Measurements from ENCODE around the gene HNRNPL. TPM values are rescaled to one million over a fixed set of nuclear protein-coding genes. Genes with fewer than 3 reads are reported as not detected.
"Not testable (repeated sequence)": the region's sequence is repeated elsewhere in the genome, so short reads cannot be mapped to it uniquely, and the experiment has no call there.

The HNRNPL gene
- total and polyA plus RNA-seq, 5 donors from 2014 or later = 66.3 to 503 (median 89.9) TPM

DNA sequence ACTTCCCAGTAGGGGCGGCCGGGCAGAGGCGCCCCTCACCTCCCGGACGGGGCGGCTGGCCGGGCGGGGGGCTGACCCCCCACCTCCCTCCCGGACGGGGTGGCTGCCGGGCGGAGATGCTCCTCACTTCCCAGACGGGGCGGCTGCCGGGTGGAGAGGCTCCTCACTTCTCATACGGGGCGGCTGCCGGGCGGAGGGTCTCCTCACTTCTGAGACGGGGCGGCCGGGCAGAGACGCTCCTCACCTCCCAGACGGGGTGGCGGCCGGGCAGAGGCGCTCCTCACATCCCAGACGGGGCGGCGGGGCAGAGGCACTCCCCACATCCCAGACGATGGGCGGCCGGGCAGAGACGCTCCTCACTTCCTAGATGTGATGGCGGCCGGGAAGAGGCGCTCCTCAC is 6.0 kb upstream of the HNRNPL start:
- ATAC-seq (ENCODE audit: low read depth in 2 of 2); H3K4me3 ChIP-seq (ENCODE audit: low read depth, low read length); H3K9me3 Mint-ChIP-seq; H3K27me3 Mint-ChIP-seq; H3K27ac ChIP-seq (ENCODE audit: insufficient read depth, low read length, poor library complexity, severe bottlenecking); H3K27ac Mint-ChIP-seq; H3K4me3 Mint-ChIP-seq; H3K36me3 ChIP-seq (ENCODE audit: control insufficient read depth, insufficient read depth, low read length); H3K27me3 ChIP-seq (ENCODE audit: control insufficient read depth, insufficient read depth, low read length); H3K9me3 ChIP-seq (ENCODE audit: control insufficient read depth in 2 of 2, low read length in 2 of 2); H3K36me3 Mint-ChIP-seq; DNase-seq: not testable (repeated sequence)
- H3K4me1 Mint-ChIP-seq = peaks cover 1 to 42% (median 15%) of the 10 kb centered on the region in 4 donors
- peaks cover 31% of the 10 kb centered on the region for H3K4me1 ChIP-seq (ENCODE audit: control insufficient read depth, insufficient read depth, low read length, poor library complexity, severe bottlenecking)

GRCh38 chr19:38854961-38855360 is 5.2 kb upstream of the HNRNPL start:
- DNase-seq; H3K36me3 Mint-ChIP-seq; H3K9me3 Mint-ChIP-seq; H3K4me3 ChIP-seq (ENCODE audit: low read depth, low read length); ATAC-seq (ENCODE audit: low read depth in 2 of 2); H3K27ac Mint-ChIP-seq; H3K9me3 ChIP-seq (ENCODE audit: control insufficient read depth in 2 of 2, low read length in 2 of 2); H3K27me3 ChIP-seq (ENCODE audit: control insufficient read depth, insufficient read depth, low read length); H3K36me3 ChIP-seq (ENCODE audit: control insufficient read depth, insufficient read depth, low read length); H3K27me3 Mint-ChIP-seq; H3K27ac ChIP-seq (ENCODE audit: insufficient read depth, low read length, poor library complexity, severe bottlenecking): not testable (repeated sequence)
- peaks cover 0 to 43% (median 16%) of the 10 kb centered on the region in 4 donors for H3K4me1 Mint-ChIP-seq
- H3K4me3 Mint-ChIP-seq = peak overlapping the region in 1 of 4 donors; percentile 59
- H3K4me1 ChIP-seq (ENCODE audit: control insufficient read depth, insufficient read depth, low read length, poor library complexity, severe bottlenecking) = peaks cover 34% of the 10 kb centered on the region

- H3K9me3 ChIP-seq (ENCODE audit: control insufficient read depth in 2 of 2, low read length in 2 of 2) = no peaks in the 10 kb centered on the region
- H3K4me1 ChIP-seq (ENCODE audit: control insufficient read depth, insufficient read depth, low read length, poor library complexity, severe bottlenecking) = peaks cover 44% of the 10 kb centered on the region
- peak overlapping the region; percentile 94 to 96 (median 95) for H3K4me3 Mint-ChIP-seq
- H3K4me1 Mint-ChIP-seq = peaks cover 0 to 51% (median 26%) of the 10 kb centered on the region in 4 donors
- no peaks in the 10 kb centered on the region for H3K36me3 ChIP-seq (ENCODE audit: control insufficient read depth, insufficient read depth, low read length)
- H3K4me3 ChIP-seq (ENCODE audit: low read depth, low read length) = peak overlapping the region; percentile 70
- peak overlapping the region; percentile 95 for H3K27ac ChIP-seq (ENCODE audit: insufficient read depth, low read length, poor library complexity, severe bottlenecking)
- H3K36me3 Mint-ChIP-seq = peaks cover 9% of the 10 kb centered on the region
- H3K27ac Mint-ChIP-seq = peak overlapping the region; percentile 95 to 96 (median 96)
- no peaks in the 10 kb centered on the region for H3K27me3 ChIP-seq (ENCODE audit: control insufficient read depth, insufficient read depth, low read length)
- DNase-seq = no peak
- H3K27me3 Mint-ChIP-seq = peaks cover 10% of the 10 kb centered on the region
- H3K9me3 Mint-ChIP-seq = no peaks in the 10 kb centered on the region
- ATAC-seq (ENCODE audit: low read depth in 2 of 2) = no peak
Observed at GRCh38 chr19:38853214-38853613, 3.4 kb upstream of the HNRNPL start.

DNA sequence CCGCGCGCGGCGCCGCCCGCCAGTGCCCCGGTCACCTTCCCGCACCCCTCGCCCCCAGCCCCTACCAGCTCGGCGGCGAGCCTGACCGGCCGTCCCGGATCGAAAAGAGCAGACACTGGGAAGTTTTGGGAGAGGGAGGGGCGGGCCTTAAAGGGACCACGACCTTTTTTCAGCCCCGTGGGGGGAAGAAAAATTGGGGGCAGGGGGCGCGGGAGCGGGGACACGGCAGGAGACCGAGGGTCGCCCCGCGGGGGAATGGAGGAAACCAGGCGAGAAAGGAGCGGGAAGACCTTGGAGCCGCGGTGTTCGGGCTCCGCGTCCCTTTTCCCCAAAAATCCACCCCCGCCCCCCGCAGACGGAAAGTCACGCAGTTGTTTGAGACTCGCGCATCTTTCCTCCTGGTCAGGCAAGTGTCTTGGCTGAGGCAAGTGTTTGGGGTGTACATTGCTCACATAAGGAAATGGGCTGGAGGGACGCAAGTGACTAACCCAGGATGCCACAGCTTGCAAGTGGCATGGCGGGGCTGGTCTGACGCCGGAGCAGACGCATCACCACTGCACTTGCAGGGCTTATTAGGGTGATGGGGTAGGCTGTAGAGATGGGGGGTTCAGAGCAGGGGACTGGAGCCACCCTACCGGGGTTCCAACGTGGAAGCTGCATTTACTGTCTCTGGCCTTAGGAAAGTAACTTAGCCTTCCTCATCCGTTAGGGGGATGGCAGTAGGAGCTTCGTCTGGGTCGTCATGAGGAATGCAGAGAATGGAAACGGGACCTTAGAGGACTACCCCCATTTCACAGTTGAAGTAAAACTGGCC is 2.7 kb upstream of the HNRNPL start:
- H3K27me3 Mint-ChIP-seq = peaks cover 10% of the 10 kb centered on the region
- Histone ChIP-seq H3K4me1 (ENCODE audit: control insufficient read depth, insufficient read depth, low read length, poor library complexity, severe bottlenecking) (peaks cover 48% of the 10 kb centered on the region), H3K27me3 (ENCODE audit: control insufficient read depth, insufficient read depth, low read length) (no peaks in the 10 kb centered on the region)

DNA sequence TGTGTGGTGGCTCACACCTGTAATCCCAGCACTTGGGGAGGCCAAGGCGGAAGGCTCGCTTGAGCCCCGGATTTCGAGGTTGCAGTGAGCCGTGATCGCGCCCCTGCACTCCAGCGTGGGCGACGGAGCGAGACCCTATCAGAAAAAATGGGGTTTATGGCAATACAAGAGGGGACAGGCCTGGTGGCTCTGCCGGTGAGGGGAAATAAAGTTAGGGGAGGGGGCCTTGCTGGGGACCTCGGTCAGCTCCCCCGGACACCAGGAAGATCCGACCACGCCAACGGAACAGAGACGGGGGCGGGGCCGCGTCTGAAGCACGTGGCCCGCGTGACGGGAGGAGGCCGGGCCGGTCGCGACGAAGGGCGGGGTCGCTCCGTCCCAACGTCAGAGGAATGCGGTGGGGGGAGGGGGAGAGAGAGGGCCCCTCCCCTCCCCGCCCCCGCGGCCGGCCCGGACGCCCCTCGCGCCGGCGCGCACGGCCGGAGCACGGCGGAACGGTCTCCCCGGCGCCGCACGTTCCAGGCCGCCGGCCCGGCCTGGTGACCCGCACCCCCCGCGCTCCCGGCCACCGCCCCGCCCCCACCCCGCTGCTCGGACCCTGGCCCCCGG is 1.9 kb upstream of the HNRNPL start:
- Histone ChIP-seq H3K9me3 (ENCODE audit: control insufficient read depth in 2 of 2, low read length in 2 of 2) (no peaks in the 10 kb centered on the region), H3K4me1 (ENCODE audit: control insufficient read depth, insufficient read depth, low read length, poor library complexity, severe bottlenecking) (peaks cover 48% of the 10 kb centered on the region), H3K27me3 (ENCODE audit: control insufficient read depth, insufficient read depth, low read length) (no peaks in the 10 kb centered on the region), H3K4me3 (ENCODE audit: low read depth, low read length) (peak overlapping the region; percentile 94), H3K36me3 (ENCODE audit: control insufficient read depth, insufficient read depth, low read length) (peaks cover 12% of the 10 kb centered on the region), H3K27ac (ENCODE audit: insufficient read depth, low read length, poor library complexity, severe bottlenecking) (peak overlapping the region; percentile 95)
- H3K27ac Mint-ChIP-seq = peak overlapping the region; percentile 96 to 99 (median 99)
- H3K36me3 Mint-ChIP-seq = peaks cover 20% of the 10 kb centered on the region
- H3K4me3 Mint-ChIP-seq = peak overlapping the region; percentile 84 to 98 (median 96)
- DNase-seq (peak; percentile 86 to 93 (median 88)), ATAC-seq (ENCODE audit: low read depth in 2 of 2) (peak; percentile 2 to 4)
- H3K27me3 Mint-ChIP-seq = peaks cover 10% of the 10 kb centered on the region
- H3K4me1 Mint-ChIP-seq = peaks cover 0 to 54% (median 25%) of the 10 kb centered on the region in 4 donors
- H3K9me3 Mint-ChIP-seq = no peaks in the 10 kb centered on the region

More for the DNA sequence above, 2.7 kb upstream of the HNRNPL start:
- H3K9me3 ChIP-seq (ENCODE audit: control insufficient read depth in 2 of 2, low read length in 2 of 2) = no peaks in the 10 kb centered on the region
- ATAC-seq (ENCODE audit: low read depth in 2 of 2) (no peak), DNase-seq (peak; percentile 47 to 73 (median 47))
- peaks cover 0 to 55% (median 27%) of the 10 kb centered on the region in 4 donors for H3K4me1 Mint-ChIP-seq
- peak overlapping the region; percentile 95 for H3K27ac ChIP-seq (ENCODE audit: insufficient read depth, low read length, poor library complexity, severe bottlenecking)
- H3K36me3 ChIP-seq (ENCODE audit: control insufficient read depth, insufficient read depth, low read length) = peaks cover 5% of the 10 kb centered on the region
- H3K9me3 Mint-ChIP-seq = no peaks in the 10 kb centered on the region
- peaks cover 16% of the 10 kb centered on the region for H3K36me3 Mint-ChIP-seq
- peak overlapping the region; percentile 70 for H3K4me3 ChIP-seq (ENCODE audit: low read depth, low read length)
- peak overlapping the region; percentile 94 to 96 (median 95) for H3K4me3 Mint-ChIP-seq
- peak overlapping the region; percentile 95 to 96 (median 96) for H3K27ac Mint-ChIP-seq

GRCh38 chr19:38850976-38851621 is 1.3 kb upstream of the HNRNPL start:
- peaks cover 54% of the 10 kb centered on the region for H3K4me1 ChIP-seq (ENCODE audit: control insufficient read depth, insufficient read depth, low read length, poor library complexity, severe bottlenecking)
- H3K9me3 ChIP-seq (ENCODE audit: control insufficient read depth in 2 of 2, low read length in 2 of 2) = no peaks in the 10 kb centered on the region
- peaks cover 0 to 56% (median 26%) of the 10 kb centered on the region in 4 donors for H3K4me1 Mint-ChIP-seq

DNA sequence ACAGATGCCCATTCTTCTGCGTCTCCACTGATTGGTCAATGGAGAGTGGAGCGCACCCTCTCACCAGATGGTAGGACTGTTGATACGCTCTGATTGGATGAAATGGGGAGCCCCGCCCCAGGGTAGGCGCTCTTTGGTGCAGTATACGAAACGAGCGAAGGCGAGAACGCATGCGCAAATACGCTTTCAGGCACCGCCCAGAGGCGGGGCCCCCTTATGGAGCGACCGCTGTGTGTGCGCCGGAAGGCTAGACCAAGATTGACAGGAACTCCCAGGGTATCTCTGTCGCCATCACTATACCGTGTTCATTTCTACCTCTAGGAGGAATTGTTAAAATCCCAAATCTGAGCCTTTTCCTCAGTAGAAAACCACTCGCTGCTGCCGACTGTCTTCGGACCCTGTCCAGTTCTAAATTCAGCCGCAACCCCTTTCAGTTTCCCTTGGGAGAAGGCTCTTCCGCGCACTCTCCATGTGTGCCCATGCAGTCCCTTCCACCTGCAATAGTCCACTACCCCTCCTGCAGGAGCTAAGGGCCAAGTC is 720 bp upstream of the HNRNPL start:
- peak overlapping the region; percentile 94 for H3K4me3 ChIP-seq (ENCODE audit: low read depth, low read length)
- peaks cover 10% of the 10 kb centered on the region for H3K27me3 Mint-ChIP-seq
- H3K9me3 ChIP-seq (ENCODE audit: control insufficient read depth in 2 of 2, low read length in 2 of 2) = no peaks in the 10 kb centered on the region
- DNase-seq (peak; percentile 98 to 100 (median 99)), ATAC-seq (ENCODE audit: low read depth in 2 of 2) (peak; percentile 79 to 82)
- H3K9me3 Mint-ChIP-seq = no peaks in the 10 kb centered on the region
- H3K27ac Mint-ChIP-seq = peak overlapping the region; percentile 96 to 99 (median 99)
- peaks cover 60% of the 10 kb centered on the region for H3K4me1 ChIP-seq (ENCODE audit: control insufficient read depth, insufficient read depth, low read length, poor library complexity, severe bottlenecking)
- peaks cover 24% of the 10 kb centered on the region for H3K36me3 ChIP-seq (ENCODE audit: control insufficient read depth, insufficient read depth, low read length)
- peaks cover 0 to 62% (median 30%) of the 10 kb centered on the region in 4 donors for H3K4me1 Mint-ChIP-seq
- peaks cover 27% of the 10 kb centered on the region for H3K36me3 Mint-ChIP-seq
- peak overlapping the region; percentile 95 for H3K27ac ChIP-seq (ENCODE audit: insufficient read depth, low read length, poor library complexity, severe bottlenecking)
- peak overlapping the region; percentile 84 to 98 (median 96) for H3K4me3 Mint-ChIP-seq
- no peaks in the 10 kb centered on the region for H3K27me3 ChIP-seq (ENCODE audit: control insufficient read depth, insufficient read depth, low read length)

More at GRCh38 chr19:38850976-38851621, 1.3 kb upstream of the HNRNPL start:
- peak overlapping the region; percentile 95 for H3K27ac ChIP-seq (ENCODE audit: insufficient read depth, low read length, poor library complexity, severe bottlenecking)
- DNase-seq (peak in 1 of 3 donors; percentile 35), ATAC-seq (ENCODE audit: low read depth in 2 of 2) (no peak)
- Mint-ChIP-seq H3K27ac (peak overlapping the region; percentile 96 to 99 (median 99)), H3K4me3 (peak overlapping the region; percentile 84 to 98 (median 96)), H3K36me3 (peaks cover 21% of the 10 kb centered on the region), H3K9me3 (no peaks in the 10 kb centered on the region), H3K27me3 (peaks cover 10% of the 10 kb centered on the region)
- H3K4me3 ChIP-seq (ENCODE audit: low read depth, low read length) = peak overlapping the region; percentile 94
- no peaks in the 10 kb centered on the region for H3K27me3 ChIP-seq (ENCODE audit: control insufficient read depth, insufficient read depth, low read length)
- H3K36me3 ChIP-seq (ENCODE audit: control insufficient read depth, insufficient read depth, low read length) = peaks cover 18% of the 10 kb centered on the region

All from CD4-positive, CD25-positive, alpha-beta regulatory T cell (primary cell).